NT2/D1 (cell line): ENCODE data around the gene C19orf33.

Experiments used
- DNase-seq: peaks from one replicate; pipeline ENCODE4 v3.0.0-alpha.2; 2011; ENCODE audit warnings: low read depth, low spot score
- H3K27me3 ChIP-seq: 2 replicates; pipeline ENCODE4 v1.6.0; 2011; ENCODE audit warnings: mild to moderate bottlenecking; ENCODE audit not compliant: insufficient read length, insufficient read depth
- H3K36me3 ChIP-seq: 2 replicates; pipeline ENCODE4 v1.6.1; 2011; ENCODE audit warnings: mild to moderate bottlenecking, low read length, mixed read lengths; ENCODE audit not compliant: insufficient read depth, insufficient read length
- H3K4me1 ChIP-seq: 2 replicates; pipeline ENCODE4 v1.5.1; 2011; ENCODE audit not compliant: insufficient read depth, insufficient read length
- H3K4me3 ChIP-seq: 2 replicates; pipeline ENCODE4 v1.5.1; 2011; ENCODE audit warnings: low read depth; ENCODE audit not compliant: insufficient read length
- H3K9ac ChIP-seq: 2 replicates; pipeline ENCODE4 v1.6.0; 2011; ENCODE audit warnings: low read depth; ENCODE audit not compliant: insufficient read length
- H3K9me3 ChIP-seq: 2 replicates; pipeline ENCODE4 v1.5.1; 2011; ENCODE audit warnings: mild to moderate bottlenecking, low read length; ENCODE audit not compliant: insufficient read depth
- SUZ12 ChIP-seq: IDR thresholded peaks from 2 replicates; pipeline ENCODE4 v1.6.1; 2011; ENCODE audit not compliant: insufficient read length, insufficient read depth; ENCODE audit errors: extremely low read depth
- YY1 ChIP-seq: IDR thresholded peaks from 2 replicates; pipeline ENCODE4 v1.6.1; 2011; ENCODE audit not compliant: insufficient read length, insufficient read depth
- ZNF274 ChIP-seq: IDR thresholded peaks from 2 replicates; pipeline ENCODE4 v1.6.1; 2011; ENCODE audit warnings: mild to moderate bottlenecking, low read depth, low read length

The C19orf33 gene

DNA sequence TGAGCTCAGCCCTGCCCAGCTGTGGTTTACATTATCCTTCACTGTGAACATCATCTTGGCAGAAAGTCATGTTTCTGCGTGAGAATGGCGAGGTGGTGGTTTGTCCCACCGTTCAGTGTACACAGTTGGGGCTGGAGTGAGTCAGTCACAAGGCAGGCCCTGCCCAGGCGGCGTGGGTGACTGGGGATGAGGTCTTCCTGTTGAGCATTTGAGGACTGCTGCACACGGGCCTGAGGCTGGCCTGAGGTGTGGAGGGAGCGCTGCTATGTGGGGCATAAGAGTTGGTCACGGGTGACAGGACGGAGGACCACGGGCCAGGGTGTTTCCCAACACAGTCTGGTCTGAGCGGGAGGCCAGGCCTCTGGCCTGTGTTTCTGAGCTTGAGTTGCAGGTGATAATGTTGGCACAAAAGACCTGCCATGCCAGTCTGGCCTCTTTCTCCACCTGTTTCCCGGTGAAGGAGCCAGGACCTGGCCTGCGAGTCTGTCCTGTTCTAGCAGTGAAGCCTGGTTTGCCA is 13.4 kb upstream of the C19orf33 start:
- Histone ChIP-seq H3K36me3 (peaks cover 64% of the 10 kb centered on the region), H3K9me3 (no peaks in the 10 kb centered on the region), H3K27me3 (no peaks in the 10 kb centered on the region), H3K9ac (no peak overlapping the region), H3K4me1 (peaks cover 4% of the 10 kb centered on the region), H3K4me3 (no peak overlapping the region)
- no peak for DNase-seq
- no peak for TF ChIP-seq YY1

DNA sequence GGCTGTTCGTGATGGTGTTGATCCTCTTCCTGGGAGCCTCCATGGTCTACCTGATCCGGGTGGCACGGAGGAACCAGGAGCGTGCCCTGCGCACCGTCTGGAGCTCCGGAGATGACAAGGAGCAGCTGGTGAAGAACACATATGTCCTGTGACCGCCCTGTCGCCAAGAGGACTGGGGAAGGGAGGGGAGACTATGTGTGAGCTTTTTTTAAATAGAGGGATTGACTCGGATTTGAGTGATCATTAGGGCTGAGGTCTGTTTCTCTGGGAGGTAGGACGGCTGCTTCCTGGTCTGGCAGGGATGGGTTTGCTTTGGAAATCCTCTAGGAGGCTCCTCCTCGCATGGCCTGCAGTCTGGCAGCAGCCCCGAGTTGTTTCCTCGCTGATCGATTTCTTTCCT is 12.2 kb upstream of the C19orf33 start:
- Histone ChIP-seq H3K36me3 (peaks cover 58% of the 10 kb centered on the region), H3K9me3 (no peaks in the 10 kb centered on the region), H3K27me3 (no peaks in the 10 kb centered on the region), H3K4me1 (peaks cover 4% of the 10 kb centered on the region), H3K4me3 (no peak overlapping the region), H3K9ac (no peak overlapping the region)
- TF ChIP-seq ZNF274, result no peak
- no peak for DNase-seq

DNA sequence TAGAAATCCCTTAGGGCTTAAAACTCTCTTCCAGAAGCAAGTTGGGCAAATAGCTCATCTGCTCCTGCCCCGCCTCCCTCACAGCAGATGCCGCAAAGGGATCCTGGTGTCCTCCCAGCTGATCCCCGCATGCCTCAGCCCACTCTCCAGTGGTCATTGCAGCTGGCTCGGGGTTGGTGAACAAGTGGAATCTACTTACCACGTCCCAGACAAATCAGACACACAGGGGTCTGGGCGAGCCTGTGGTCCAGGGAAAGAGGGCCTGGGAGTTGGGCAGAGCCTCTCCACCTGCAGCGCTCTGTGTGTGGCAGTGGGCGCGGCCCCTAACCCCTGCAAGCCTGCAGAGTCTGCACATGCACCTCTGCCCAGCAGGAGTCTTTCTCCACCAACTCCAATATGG is 10.8 kb upstream of the C19orf33 start:
- Histone ChIP-seq H3K4me3 (no peak overlapping the region), H3K4me1 (peaks cover 4% of the 10 kb centered on the region), H3K9ac (no peak overlapping the region), H3K36me3 (peaks cover 50% of the 10 kb centered on the region), H3K9me3 (no peaks in the 10 kb centered on the region), H3K27me3 (no peaks in the 10 kb centered on the region)
- no peak for DNase-seq
- no peak for TF ChIP-seq YY1
- TF ChIP-seq ZNF274, result no peak
- TF ChIP-seq SUZ12, result no peak

DNA sequence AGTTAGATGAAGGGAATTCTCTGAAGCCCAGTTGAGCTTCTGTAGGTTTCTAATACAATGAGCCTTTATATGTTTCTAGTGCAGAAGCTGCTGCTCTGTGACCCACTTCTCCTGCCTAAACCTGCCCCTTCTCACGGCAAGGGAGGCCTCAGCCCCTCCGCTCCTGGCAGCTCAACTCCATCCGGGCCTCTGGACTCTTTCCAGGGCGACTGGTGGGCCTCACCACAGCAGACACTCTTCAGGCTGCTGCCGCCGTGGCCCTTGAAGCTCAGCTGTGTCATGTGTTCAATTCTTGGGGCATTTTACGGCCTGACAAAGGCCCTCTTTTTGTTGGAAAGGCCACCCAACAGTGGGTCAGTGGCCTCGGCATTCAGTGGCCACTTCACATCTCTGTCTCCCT is 10.0 kb upstream of the C19orf33 start:
- peaks cover 5% of the 10 kb centered on the region for H3K4me1 ChIP-seq
- TF ChIP-seq YY1 (no peak), ZNF274 (no peak), SUZ12 (no peak)
- H3K9ac ChIP-seq, result no peak overlapping the region
- H3K36me3 ChIP-seq, result peaks cover 41% of the 10 kb centered on the region
- H3K9me3 ChIP-seq, result no peaks in the 10 kb centered on the region
- H3K4me3 ChIP-seq, result no peak overlapping the region
- H3K27me3 ChIP-seq, result no peaks in the 10 kb centered on the region
- no peak for DNase-seq

DNA sequence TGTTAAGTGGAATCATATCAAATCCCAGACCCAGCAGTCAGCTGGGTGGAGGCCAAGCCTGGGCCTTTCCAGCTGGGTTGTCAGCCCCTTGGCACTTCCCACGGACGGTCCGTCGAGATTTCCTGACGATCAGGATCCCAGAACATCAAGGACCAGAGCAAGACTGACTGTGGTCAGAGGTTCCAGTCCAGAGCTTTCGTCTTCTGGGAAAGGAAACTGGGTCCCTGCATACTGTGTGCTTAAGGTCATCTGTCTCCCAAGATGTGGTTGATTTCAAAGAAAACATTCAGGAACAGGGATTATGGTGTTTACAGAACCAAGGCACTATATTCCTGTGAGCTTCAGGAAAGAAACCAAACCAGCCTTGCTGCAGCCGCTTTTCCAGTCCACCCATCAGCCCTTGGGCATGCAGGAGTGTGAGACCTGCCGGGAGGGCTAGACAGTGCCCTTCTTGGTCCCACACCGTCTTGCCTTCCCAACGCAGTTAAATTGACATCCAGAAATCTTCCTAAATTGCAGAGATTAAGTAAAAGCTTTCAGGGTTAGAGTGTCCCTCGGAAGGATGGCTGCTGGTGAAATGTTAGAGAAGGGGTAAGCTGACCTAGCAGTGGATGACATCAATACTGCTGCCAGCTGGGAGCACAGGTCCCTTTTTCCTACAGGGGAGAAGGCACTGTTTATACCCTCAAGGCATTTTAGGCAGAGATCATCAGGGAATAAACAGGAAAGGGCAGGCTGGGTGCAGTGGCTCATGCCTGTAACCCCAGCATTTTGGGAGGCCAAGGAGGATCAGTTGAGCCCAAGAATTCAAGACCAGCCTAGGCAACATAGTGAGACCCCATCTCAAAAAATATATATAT is 5.0 kb upstream of the C19orf33 start:
- peaks cover 8% of the 10 kb centered on the region for H3K4me1 ChIP-seq
- TF ChIP-seq ZNF274, result no peak
- no peak for TF ChIP-seq YY1
- TF ChIP-seq SUZ12, result no peak
- no peaks in the 10 kb centered on the region for H3K9me3 ChIP-seq
- H3K4me3 ChIP-seq, result no peak overlapping the region
- H3K36me3 ChIP-seq, result peaks cover 11% of the 10 kb centered on the region
- H3K9ac ChIP-seq, result no peak overlapping the region
- H3K27me3 ChIP-seq, result no peaks in the 10 kb centered on the region
- no peak for DNase-seq

DNA sequence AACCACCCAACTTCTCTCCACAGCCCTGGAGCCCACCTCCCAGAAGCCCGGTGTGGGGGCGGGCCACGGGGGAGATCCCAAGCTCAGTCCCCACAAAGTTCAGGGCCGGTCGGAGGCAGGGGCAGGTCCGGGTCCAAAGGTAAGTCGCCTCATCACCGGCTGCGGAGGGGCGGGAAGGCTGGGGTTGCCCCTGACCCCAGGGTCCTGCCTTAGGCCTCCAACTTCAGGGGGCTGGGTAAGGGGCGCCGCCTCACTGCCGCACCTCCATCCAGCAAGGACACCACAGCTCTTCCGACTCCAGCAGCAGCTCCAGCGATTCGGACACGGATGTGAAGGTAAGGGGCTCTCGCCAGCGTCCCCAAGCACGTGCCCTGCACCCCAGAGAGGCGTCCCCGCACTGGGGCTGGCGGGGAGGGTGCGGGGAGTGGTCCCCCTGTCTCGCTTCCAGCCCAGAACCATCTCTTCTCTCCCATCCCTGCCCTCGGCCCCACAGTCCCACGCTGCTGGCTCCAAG is 358 bp downstream of the C19orf33 start:
- TF ChIP-seq ZNF274, result no peak
- TF ChIP-seq SUZ12, result no peak
- TF ChIP-seq YY1, result no peak
- Histone ChIP-seq H3K36me3 (peaks cover 41% of the 10 kb centered on the region), H3K27me3 (no peaks in the 10 kb centered on the region), H3K9ac (peak overlapping the region; percentile 64), H3K4me3 (no peak overlapping the region), H3K4me1 (peaks cover 17% of the 10 kb centered on the region), H3K9me3 (no peaks in the 10 kb centered on the region)
- no peak for DNase-seq

DNA sequence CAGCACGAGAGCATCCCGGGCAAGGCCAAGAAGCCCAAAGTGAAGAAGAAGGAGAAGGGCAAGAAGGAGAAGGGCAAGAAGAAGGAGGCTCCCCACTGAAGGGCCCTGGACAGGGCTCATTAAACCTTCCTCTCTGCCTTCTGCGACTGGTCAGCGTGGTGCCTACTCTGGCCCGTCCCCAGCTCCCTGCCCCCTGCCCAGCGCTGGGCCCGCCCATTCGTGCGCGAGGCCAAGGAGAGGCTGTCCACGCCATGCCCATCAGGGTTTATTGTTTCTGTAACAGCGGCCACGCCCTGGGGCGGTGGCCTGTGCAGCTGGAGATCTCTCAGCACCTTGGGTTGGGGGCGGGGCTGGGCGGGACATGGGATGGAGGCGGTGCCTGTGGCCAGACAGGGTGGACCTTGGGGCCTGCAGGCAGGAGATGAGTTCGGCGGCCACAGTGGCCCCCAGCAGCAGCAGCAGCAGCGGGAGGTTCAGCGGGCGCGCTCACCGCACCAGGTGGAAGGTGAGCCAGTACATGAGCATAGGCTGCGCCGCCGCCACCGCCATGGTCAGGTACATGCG is 897 bp downstream of the C19orf33 start:
- Histone ChIP-seq H3K36me3 (peaks cover 41% of the 10 kb centered on the region), H3K4me1 (peaks cover 17% of the 10 kb centered on the region), H3K9ac (peak overlapping the region; percentile 64), H3K27me3 (no peaks in the 10 kb centered on the region), H3K9me3 (no peaks in the 10 kb centered on the region), H3K4me3 (no peak overlapping the region)
- TF ChIP-seq SUZ12, result no peak
- TF ChIP-seq YY1, result no peak
- no peak for TF ChIP-seq ZNF274
- peak; percentile 8 for DNase-seq
